T-helper 1 cell treated with Interleukin-12 subunit alpha and Interleukin-12 subunit beta and Interleukin-4 antibody, amounts not matched to agents 30 ng/mL and 1 ng/mL, for 36 hours (primary cell): ENCODE measurements around the gene WDR5. TPM values are rescaled to one million over a fixed set of nuclear protein-coding genes. Genes with fewer than 3 reads are reported as not detected.

ENCODE experiments used
- intact Hi-C: fragments of 100-400 bp; cut with micrococcal nuclease; formaldehyde crosslinking; loops from one replicate; pipeline ENCODE4 v1.15.1; 2024
- total RNA-seq: library from RNA; stranded (reverse); gene quantifications from 2 replicates; pipeline ENCODE4 v1.2.3, GENCODE V29; 2022

Gene WDR5
- total RNA-seq, 1 donor from 2014 or later, result 37.2 TPM

GRCh38 chr9:134172198-134173126 lies 36.6 kb downstream of the WDR5 start:
- intact Hi-C loops, result loop anchor here (10.0 kb wide), 1 partner anchor 152 kb away; the partner anchor contains the start of gene RXRA

DNA sequence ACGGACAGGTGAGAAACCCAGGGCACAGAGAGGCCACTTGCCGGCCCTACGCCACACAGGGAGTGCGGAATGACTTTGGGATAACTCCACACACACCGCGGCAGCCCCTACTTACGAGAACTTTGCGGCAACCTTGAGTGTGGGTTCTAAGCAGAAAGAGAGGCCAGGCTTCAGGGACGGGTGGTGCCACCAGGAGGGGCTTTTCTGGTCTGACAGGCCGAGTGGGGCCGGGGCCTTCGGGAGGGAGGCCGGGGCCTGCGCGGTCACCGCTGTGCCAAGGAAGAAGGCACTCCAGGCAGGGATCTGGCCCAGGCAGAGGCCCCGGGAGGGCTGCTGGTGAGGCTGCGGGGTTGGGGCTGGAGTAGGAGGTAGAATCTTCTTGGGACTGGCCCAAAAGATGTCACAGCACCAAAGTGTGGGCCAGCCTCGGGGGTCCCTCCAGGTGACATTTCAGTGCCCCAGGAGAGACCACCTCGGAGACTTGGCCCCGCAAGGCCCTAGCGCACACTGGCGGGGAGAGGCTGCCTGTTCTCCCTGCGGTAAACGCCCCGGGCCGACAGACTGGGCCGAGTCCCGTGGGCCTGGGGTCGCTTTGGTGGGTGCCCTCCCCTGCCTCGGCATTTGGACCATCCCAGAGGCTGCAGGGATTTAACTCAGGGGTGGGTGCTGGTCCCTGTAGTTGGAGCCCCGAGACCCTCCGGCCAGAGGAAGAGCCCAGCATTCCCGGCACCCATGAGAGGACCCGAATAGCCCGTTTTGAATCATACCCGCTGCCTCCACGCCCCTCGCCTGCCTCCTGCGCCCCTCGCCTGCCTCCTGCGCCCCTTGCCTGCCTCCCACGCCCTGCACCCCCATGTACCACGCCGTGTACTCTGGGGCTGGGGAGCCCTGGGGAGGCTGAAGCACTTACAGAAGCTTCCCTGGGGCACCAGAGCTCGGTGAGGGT lies 37.5 kb downstream of the WDR5 start:
- intact Hi-C loops, result loop anchor here (10.0 kb wide), 1 partner anchor 151 kb away; the partner anchor contains the start of gene RXRA

GRCh38 chr9:134174073-134174449 lies 38.2 kb downstream of the WDR5 start:
- intact Hi-C loops, result loop anchor here (10.0 kb wide), 1 partner anchor 151 kb away; the partner anchor contains the start of gene RXRA

DNA sequence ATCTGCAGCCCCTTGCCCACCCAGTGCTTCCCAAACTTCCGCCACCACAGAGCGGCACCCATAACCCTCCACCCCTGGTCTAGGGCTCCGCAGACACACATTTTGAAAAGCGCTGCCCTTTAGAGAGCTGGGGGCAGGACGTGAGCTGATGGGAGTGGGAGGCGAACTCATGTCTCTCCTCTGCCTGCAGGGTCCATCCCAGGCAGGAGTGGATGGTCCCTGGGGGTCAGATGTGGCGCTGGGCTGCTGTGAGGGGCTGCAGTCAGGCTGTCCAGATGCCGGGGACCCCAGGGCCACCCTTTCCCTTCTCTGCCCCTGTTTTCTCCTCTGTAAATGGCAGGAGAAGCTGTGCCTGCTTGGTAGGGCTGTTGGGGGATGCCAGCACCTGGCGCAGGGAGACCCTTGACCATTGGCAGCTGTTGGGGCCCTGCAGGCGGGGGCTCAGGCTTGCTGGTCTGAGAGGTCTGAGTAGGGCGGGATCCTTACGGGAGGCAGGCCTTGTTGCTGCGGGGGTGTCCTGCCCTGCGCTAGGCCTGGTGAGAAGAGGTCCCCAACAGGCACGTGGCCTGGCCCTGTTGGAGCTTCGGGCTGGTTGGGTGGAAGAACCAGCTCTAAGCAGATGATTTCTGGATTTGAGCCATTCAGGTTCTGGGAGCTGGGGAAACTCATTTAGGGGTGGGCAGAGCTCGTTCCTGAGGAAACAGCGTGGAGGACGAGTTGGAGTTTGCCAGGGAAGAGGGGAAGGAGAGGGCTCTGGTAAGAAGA lies 38.8 kb downstream of the WDR5 start:
- intact Hi-C loops, result loop anchor here (10.0 kb wide), 1 partner anchor 150 kb away; the partner anchor contains the start of gene RXRA

DNA sequence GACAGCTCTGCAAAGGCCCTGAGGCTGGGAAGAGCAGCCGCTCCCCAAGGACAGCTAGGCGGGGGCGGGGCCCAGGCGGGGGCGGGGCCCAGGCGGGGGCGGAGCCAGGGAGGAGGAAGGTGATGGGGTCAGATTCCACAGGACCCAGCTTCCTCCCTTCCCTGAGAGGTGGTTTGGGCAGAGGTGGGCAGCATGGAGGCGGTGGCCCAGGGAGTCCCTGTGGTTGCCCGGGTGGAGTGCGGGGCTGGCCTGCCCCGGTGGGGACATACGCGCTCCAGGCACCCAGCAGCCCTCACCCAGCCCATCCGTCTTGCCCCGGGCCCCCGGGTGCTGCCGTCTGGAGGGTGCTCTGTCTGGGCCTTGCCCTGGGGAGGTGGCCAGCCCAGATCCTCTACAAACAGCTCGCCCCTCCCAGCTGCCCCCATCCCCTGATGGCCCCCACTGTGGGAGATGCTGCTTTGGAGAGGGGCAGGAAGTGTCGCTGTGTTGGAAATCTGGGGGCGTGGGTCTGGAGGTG lies 39.5 kb downstream of the WDR5 start:
- intact Hi-C loops, result loop anchor here (10.0 kb wide), 1 partner anchor 149 kb away; the partner anchor contains the start of gene RXRA

DNA sequence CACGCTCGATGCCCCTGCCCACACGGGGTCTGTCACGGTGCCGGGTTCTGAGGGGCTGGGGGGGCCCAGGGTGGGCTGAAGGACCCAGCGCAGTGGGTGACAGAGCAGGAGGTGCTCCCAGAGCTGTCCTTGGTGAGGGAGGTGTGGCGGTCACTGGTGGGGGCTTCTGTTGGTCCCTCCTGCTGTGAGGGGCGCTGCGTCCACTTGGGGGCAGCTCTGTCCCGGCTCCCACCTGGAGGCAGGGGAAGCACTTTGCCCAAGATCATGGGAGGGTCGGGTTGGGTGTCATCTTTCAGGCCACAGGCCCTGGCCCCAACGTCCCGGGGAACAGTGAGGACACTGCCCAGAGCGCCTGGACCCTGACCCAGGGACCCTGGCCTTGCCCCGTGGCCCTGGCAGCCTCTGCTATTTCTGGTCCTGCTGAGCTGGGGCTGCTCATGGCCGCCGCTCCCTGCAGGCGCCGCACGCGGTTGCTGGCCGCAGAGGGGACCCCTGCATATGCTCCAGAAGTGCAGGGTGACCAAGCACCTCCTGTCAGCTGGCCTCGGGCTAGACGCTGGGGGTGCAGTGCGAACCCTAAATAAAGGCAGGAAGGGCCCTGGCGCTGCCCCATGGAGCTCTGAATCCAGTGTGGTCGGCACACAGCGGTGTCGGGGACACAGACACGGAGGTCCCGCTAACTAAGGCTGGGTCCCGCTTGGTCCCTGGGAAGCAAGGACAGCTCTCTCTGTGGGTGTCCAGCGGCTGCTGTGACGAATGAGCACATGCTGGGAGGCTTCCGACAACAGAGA lies 40.1 kb downstream of the WDR5 start:
- intact Hi-C loops, result loop anchor here (10.0 kb wide), 1 partner anchor 149 kb away; the partner anchor contains the start of gene RXRA

GRCh38 chr9:134176599-134176968 lies 40.7 kb downstream of the WDR5 start:
- intact Hi-C loops, result loop anchor here (10.0 kb wide), 1 partner anchor 148 kb away; the partner anchor contains the start of gene RXRA

DNA sequence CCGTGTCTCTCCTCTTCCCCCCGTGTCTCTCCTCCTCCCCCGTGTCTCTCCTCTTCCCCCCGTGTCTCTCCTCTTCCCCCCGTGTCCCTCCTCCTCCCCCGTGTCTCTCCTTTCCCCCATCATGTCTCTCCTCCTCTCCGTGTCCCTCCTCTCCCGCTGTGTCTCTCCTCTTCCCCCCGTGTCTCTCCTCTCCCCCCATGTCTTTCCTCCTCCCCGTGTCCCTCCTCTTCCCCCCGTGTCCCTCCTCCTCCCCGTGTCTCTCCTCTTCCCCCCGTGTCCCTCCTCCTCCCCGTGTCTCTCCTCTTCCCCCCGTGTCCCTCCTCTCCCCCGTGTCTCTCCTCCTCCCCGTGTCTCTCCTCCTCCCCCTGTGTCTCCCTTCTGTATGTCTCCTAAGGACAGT lies 41.3 kb downstream of the WDR5 start:
- intact Hi-C loops, result loop anchor here (10.0 kb wide), 1 partner anchor 148 kb away; the partner anchor contains the start of gene RXRA

GRCh38 chr9:134177624-134178393 lies 41.9 kb downstream of the WDR5 start:
- intact Hi-C loops, result loop anchor here (10.0 kb wide), 1 partner anchor 147 kb away; the partner anchor contains the start of gene RXRA

DNA sequence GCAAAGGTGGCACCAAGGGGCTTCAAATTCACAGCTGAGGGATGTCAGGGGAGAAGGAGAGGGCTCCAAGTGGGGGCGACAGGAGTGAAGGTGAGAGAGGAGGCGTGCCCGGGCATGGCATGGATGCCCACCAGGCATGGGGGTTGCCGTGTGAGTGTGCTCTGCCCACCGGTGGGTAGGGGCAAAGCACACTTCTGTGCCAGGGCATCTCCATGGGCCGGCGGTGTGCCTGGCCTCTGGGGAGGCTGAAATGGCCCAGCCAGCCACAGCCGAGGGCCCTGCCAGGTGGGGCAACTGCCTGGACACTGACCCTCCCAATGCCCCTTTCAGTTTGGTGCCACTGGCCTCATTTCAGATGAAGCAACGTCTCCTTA lies 42.5 kb downstream of the WDR5 start:
- intact Hi-C loops, result loop anchor here (10.0 kb wide), 1 partner anchor 146 kb away; the partner anchor contains the start of gene RXRA

DNA sequence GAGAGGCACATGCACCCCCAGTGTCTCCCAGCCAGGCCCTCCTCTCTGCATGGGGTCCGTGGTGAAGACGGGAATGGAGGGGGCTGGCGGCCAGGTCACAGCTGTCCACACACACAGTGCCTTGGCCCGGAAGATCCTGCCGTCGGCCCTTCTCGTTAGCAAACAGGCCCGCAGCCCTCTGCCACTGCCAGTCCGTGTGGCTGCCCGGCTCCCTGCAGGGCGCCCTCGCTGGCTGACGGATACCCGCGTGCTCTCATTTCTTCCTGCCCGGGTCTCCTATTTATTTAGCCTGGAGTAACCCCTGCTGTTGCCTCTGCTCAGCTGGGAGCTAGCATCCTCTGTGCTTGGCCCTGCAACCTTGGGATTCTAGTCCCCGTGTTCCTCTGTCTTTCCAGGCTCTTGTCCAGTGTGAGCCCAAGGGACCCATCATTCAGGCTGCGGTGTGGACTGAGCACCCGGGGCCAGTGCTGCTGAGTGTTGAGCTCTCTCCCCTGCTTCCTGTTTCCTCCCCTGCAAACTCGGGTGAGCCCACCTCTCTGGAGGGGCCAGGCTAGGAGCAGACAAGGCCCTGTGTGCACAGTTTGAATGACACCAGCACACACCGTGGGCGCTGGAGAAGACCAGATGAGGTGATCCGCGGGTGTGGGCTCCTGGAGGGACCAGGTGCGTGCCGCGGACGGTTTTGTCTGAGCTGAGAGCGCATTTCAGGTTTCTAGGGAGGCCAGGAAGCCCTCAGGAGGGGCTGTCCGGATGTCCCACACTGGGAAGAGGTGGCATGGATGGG lies 43.1 kb downstream of the WDR5 start:
- intact Hi-C loops, result loop anchor here (10.0 kb wide), 1 partner anchor 146 kb away; the partner anchor contains the start of gene RXRA

DNA sequence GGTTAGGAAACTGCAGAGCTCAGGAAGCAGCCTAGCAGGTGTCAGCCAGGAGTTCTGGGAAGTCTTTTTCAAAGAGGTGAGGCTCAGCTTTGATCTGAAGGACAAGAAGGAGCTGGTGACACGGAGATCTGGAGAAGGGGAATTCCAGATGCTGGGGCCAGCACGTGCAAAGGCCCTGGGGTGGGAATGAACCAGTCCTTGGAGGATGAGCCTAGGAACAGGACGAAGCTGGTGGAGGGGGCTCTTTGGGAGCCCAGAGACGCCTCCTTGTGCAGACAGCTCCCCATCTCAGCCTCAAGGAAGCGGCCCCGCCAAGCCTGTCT lies 43.7 kb downstream of the WDR5 start:
- intact Hi-C loops, result loop anchor here (10.0 kb wide), 1 partner anchor 145 kb away; the partner anchor contains the start of gene RXRA

DNA sequence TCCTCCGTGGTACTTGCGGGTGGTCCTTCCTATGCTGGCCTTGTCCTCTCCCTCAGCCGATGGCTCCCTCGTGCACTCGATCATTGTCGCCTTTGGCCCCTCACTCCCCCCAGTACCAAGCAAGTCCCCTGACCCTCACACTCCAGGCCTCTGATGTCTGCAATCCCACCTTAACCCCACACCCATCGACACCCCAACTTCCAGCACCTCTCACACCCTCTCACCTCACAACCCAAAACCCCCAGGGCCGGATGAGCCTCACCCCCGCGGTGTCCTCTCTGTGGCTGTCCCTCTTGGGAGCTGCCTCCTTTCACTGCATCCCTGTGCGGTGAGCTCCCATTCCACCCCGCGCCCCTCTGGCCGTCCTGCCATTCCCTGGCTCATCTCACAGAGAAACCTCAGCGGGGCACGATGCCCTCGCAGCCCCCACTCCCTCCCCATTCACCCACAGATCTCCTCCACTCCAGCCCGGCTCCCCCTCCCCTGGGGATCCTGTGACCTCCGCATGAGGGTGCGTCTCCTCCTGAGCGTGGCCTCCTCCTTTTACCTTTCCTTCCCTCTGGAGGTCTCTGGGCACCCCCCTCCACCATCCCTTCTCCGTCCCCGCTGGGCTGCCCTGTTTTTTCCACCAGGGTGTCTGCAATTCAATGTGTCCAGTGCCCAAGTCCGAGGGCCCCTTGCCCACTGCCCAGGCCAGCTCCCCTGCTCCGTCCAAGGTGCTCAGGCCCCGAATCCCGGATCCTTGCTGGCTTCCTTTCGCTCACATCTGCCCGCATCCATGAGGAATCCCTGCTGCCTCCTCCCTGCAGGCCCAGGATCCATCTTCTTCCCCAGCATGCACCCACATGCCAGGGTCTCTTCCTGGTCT lies 44.3 kb downstream of the WDR5 start:
- intact Hi-C loops, result loop anchor here (10.0 kb wide), 1 partner anchor 145 kb away; the partner anchor contains the start of gene RXRA

DNA sequence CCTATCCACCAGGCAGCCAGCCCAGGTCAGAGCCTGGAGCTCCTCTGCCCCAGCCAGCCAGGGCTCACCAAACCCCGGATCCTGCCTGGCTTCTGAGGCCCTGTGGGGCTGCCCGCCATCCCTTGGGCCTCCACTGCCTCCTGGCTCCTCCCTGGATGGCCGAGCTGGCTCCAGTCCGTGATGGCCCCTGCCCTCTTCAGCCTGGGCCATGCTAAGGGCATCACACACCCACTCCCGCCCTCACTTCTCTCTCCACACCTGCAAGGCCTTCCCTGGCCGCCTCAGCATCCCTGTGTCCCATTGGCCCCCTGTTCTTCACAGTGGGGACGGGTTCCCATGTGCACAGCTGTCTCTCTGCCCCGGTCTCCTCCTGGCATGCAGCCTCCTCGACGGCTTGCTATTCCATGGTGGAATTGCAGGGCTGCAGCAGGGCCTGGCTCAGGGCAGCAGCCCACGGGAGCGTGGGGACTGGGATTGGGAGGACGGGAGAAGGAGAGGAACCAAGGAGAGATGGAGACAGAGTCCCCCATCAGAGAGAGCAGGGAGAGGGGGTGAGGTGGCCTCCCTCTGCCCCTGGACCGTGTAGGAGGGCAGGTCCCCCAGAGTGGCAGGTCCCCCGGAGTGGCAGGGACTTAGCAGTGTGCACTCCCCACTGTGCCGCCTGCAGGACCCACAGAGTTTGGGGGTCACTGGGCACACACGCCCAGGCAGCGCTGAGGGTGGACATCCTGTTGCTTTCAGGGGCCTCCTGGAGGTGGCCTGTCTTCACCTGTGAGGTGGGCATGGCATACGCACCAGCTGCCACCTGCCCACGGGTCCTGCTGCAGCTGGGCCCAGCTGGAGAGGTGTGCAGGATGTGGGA lies 45.1 kb downstream of the WDR5 start:
- intact Hi-C loops, result no loop called here

DNA sequence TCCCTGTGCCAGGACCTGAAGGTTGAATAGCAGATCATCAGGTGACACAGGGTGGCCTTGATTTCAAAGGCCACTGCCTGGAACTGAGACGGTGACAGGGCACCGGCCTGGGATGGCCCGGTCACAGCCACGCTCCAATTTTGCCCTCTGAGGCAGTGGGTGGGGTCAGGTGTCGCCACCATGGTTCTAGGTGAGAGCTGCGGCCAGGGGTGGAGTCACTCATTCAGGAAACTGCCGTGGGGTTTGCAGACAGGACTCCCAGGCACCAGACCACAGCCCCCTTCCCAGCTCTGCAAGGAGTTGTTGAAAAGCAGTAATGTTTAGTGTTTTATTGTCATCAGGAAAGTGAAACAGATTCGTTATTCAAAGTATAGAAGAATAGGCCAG lies 45.8 kb downstream of the WDR5 start:
- intact Hi-C loops, result no loop called here

DNA sequence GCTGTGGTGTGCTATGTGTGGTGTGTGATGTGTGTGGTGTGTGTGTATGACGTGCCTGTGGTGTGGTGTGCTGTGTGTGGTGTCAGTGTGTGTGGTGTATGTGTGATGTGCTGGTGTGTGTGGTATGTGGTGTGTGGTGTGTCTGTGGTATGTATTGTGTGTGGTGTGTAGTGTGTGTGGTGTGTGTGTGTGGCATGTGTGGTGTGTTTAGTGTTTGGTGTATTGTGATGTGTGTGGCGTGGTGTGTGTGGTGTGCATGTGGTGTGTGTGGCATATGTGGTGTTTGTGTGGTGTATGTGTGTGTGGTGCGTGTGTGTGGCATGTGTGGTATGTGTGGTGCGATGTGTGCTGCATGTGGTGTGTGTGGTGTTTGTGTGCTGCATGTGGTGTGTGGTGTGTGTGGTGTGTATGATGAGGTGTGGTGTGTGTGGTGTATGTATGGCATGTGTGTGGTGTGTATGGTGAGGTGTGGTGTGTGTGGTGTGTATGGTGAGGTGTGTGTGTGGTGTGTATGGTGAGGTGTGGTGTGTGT lies 46.7 kb downstream of the WDR5 start:
- intact Hi-C loops, result no loop called here
